GM23248 (cell line): ENCODE results near the gene DYNC1H1. TPM values are rescaled to one million over a fixed set of nuclear protein-coding genes. Genes with fewer than 3 reads are reported as not detected.
A peak's percentile ranks its signal among the peaks of the same experiment; 100 is the strongest.

Source experiments
- DNase-seq: peaks from one replicate; pipeline ENCODE4 v3.0.0-alpha.2; 2015
- H2AFZ ChIP-seq: fragments of 200-600 bp; sonication (generic); 2 replicates; pipeline ENCODE4 v1.6.1; 2016; ENCODE audit warnings: antibody characterized with exemption
- H3F3A ChIP-seq: fragments of 200-600 bp; sonication (generic); 2 replicates; pipeline ENCODE4 v1.6.1; 2016; ENCODE audit warnings: mild to moderate bottlenecking, antibody characterized with exemption, mixed run types; ENCODE audit not compliant: insufficient read depth
- H3K27ac ChIP-seq: fragments of 200-600 bp; sonication (generic); 2 replicates; pipeline ENCODE4 v1.5.1; 2016; ENCODE audit warnings: mild to moderate bottlenecking
- H3K27me3 ChIP-seq: fragments of 200-600 bp; sonication (generic); replicated peaks from 2 replicates; pipeline ENCODE4 v1.6.1; 2016; ENCODE audit warnings: mild to moderate bottlenecking; ENCODE audit not compliant: insufficient read depth
- H3K36me3 ChIP-seq: fragments of 200-600 bp; sonication (generic); 2 replicates; pipeline ENCODE4 v1.6.1; 2016; ENCODE audit warnings: low read depth, mild to moderate bottlenecking
- H3K4me1 ChIP-seq: fragments of 200-600 bp; sonication (generic); 2 replicates; pipeline ENCODE4 v1.6.1; 2016; ENCODE audit warnings: mild to moderate bottlenecking; ENCODE audit not compliant: insufficient read depth
- H3K4me2 ChIP-seq: fragments of 200-600 bp; sonication (generic); one replicate; pipeline ENCODE4 v1.6.1; 2016; ENCODE audit warnings: mild to moderate bottlenecking; ENCODE audit not compliant: unreplicated experiment
- H3K4me3 ChIP-seq: fragments of 200-600 bp; sonication (generic); 2 replicates; pipeline ENCODE4 v1.5.1; 2016; ENCODE audit warnings: mild to moderate bottlenecking
- H3K79me2 ChIP-seq: fragments of 200-600 bp; sonication (generic); 2 replicates; pipeline ENCODE4 v1.6.1; 2016; ENCODE audit warnings: mild to moderate bottlenecking; ENCODE audit not compliant: insufficient read depth
- H3K9ac ChIP-seq: fragments of 200-600 bp; sonication (generic); 2 replicates; pipeline ENCODE4 v1.6.1; 2016; ENCODE audit warnings: mild to moderate bottlenecking
- H3K9me2 ChIP-seq: fragments of 200-600 bp; sonication (generic); 2 replicates; pipeline ENCODE4 v1.6.1; 2016; ENCODE audit warnings: mixed run types, mild to moderate bottlenecking, moderate library complexity; ENCODE audit not compliant: insufficient read depth
- H3K9me3 ChIP-seq: fragments of 200-600 bp; sonication (generic); one replicate; pipeline ENCODE4 v1.6.1; 2017; ENCODE audit warnings: low read depth
- H4K20me1 ChIP-seq: fragments of 200-600 bp; sonication (generic); 2 replicates; pipeline ENCODE4 v1.6.0; 2016; ENCODE audit not compliant: insufficient read depth
- EZH2 ChIP-seq: fragments of 200-600 bp; sonication (generic); IDR thresholded peaks from 2 replicates; pipeline ENCODE4 v1.6.1; 2018; ENCODE audit warnings: antibody characterized with exemption, mild to moderate bottlenecking; ENCODE audit not compliant: insufficient read depth, poor library complexity, severe bottlenecking
- EZH2phosphoT487 ChIP-seq: fragments of 200-600 bp; sonication (generic); IDR thresholded peaks from 2 replicates; pipeline ENCODE4 v1.6.1; 2018; ENCODE audit warnings: antibody characterized with exemption, moderate library complexity, mild to moderate bottlenecking, low read depth; ENCODE audit not compliant: insufficient read depth
- WGBS, 2 experiments: methylation state at CpG; one replicate each; pipeline ENCODE4 v1.1.6; 2015 to 2017; ENCODE audit warnings: low lambda C conversion rate in 2 of 2, low coverage in 1 of 2; ENCODE audit errors: missing lambda C conversion rate in 2 of 2; 5-methylcytosine and 5-hydroxymethylcytosine counted together
- in situ Hi-C: fragments of 300-500 bp; cut with MboI; formaldehyde crosslinking; loops from 2 replicates; pipeline ENCODE4 v1.15.0; 2020
- polyA plus RNA-seq: library from polyadenylated mRNA; unstranded; fragments of >200 nt; fragmentation: Nextera tagmentation; extraction: Ambion mirVana; gene quantifications from 2 replicates; pipeline ENCODE4 v1.2.1, GENCODE V29; 2016
- total RNA-seq: library from RNA; depleted of rRNA; stranded (reverse); fragments of >200 nt; shearing (Covaris generic); gene quantifications from 2 replicates; pipeline ENCODE4 v1.2.3, GENCODE V29; 2014

Gene DYNC1H1
- total and polyA plus RNA-seq, 2 experiments from 2014 or later = 181 to 391 TPM

DNA sequence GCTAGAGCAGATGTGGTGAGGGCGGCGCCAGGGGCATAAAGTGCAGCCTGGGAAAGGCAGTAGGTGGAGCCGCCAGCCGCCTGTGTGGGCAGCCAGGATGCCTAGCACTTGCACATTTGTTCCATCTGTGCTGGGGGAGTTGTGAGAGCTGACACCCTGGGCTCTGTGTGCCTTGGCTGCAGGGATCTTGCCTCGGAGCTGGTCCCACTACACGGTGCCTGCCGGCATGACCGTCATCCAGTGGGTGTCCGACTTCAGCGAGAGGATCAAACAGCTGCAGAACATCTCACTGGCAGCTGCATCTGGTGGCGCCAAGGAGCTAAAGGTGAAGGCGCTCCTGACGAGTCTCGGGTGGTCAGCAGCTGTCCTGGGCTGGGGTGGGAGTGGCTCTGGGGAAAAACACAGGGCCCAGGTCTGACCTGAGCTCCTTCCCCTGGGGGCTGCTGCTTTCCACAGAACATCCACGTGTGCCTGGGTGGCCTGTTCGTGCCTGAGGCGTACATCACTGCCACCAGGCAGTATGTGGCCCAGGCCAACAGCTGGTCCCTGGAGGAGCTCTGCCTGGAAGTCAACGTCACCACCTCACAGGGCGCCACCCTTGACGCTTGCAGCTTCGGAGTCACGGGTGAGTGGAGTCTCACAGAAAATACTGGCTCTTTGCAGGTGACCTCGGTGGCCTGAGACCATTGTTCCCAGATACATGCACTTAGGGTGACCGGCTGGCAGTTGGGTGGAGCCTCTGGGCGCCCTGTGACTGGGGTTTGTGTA, 85.1 kb downstream of the DYNC1H1 start:
- in situ Hi-C loops = no loop called here
- Histone ChIP-seq H3K27ac (no peak overlapping the region), H3F3A (peaks cover 35% of the 10 kb centered on the region), H3K4me2 (no peak overlapping the region), H3K4me3 (no peak overlapping the region), H3K9me2 (no peaks in the 10 kb centered on the region), H3K9ac (no peak overlapping the region), H3K36me3 (peaks cover 72% of the 10 kb centered on the region), H3K9me3 (no peaks in the 10 kb centered on the region), H4K20me1 (no peaks in the 10 kb centered on the region), H3K27me3 (no peaks in the 10 kb centered on the region), H2AFZ (no peak overlapping the region), H3K4me1 (no peaks in the 10 kb centered on the region), H3K79me2 (no peaks in the 10 kb centered on the region)
- no peak for TF ChIP-seq EZH2phosphoT487
- TF ChIP-seq EZH2 = no peak
- DNase-seq = no peak
- 81 to 83% methylated on average over 25 of the region's 25 CpGs for WGBS, 2 experiments

DNA sequence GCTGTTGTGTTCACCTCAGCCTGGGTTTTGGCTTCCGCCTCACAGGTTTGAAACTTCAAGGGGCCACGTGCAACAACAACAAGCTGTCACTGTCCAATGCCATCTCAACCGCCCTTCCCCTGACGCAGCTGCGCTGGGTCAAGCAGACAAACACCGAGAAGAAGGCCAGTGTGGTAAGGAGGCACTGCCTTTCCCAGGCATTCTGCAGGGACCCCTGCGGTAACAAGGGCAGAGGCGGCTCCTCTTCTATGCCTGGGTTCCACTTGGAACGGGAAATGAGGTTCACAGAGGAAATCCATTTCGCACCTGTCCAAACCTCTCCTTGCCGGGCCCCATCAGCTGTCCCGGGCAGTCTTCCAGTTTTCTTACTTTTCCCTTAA, 85.6 kb downstream of the DYNC1H1 start:
- peaks cover 66% of the 10 kb centered on the region for H3K36me3 ChIP-seq
- no peak for DNase-seq
- H3K4me3 ChIP-seq = no peak overlapping the region
- H3K4me2 ChIP-seq = no peak overlapping the region
- peaks cover 35% of the 10 kb centered on the region for H3F3A ChIP-seq
- H3K9me3 ChIP-seq = no peaks in the 10 kb centered on the region
- H3K9me2 ChIP-seq = no peaks in the 10 kb centered on the region
- H3K79me2 ChIP-seq = no peaks in the 10 kb centered on the region
- 0 out of 2 replicates have a peak, but pooled peaks cover 1% of the 10 kb centered on the region for H3K4me1 ChIP-seq
- WGBS, 2 experiments = 94 to 96% methylated on average over 12 of the region's 12 CpGs
- no peak for TF ChIP-seq EZH2phosphoT487
- no peak for TF ChIP-seq EZH2
- no peak overlapping the region for H3K9ac ChIP-seq
- no peak overlapping the region for H3K27ac ChIP-seq
- no peaks in the 10 kb centered on the region for H4K20me1 ChIP-seq
- H2AFZ ChIP-seq = no peak overlapping the region
- H3K27me3 ChIP-seq = no peaks in the 10 kb centered on the region
- in situ Hi-C loops = no loop called here

DNA sequence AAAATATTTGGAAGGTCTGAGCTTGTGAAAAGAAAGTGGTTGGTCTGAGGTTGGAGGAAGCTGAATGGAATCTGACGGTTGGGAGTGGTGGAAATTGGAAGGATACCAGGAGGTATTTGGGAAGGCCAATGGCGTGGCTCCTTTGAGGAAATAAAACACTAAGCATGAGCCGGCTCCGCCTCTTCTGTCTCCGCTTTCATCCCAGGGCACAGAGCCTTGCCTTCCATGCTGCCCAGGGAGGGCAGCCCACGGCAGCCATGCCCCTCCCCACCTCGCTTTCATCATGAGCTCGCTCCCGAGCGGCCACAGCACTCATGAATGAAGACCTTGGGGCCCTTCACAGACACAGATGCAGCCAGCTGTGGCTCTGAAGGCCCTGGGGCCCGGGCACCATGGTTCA, 86.3 kb downstream of the DYNC1H1 start:
- no peaks in the 10 kb centered on the region for H3K9me2 ChIP-seq
- in situ Hi-C loops = no loop called here
- no peaks in the 10 kb centered on the region for H3K9me3 ChIP-seq
- DNase-seq = peak; percentile 60
- WGBS, 2 experiments = 64 to 75% methylated on average over 11 of the region's 11 CpGs
- H3K27ac ChIP-seq = no peak overlapping the region
- no peak overlapping the region for H3K4me2 ChIP-seq
- no peaks in the 10 kb centered on the region for H4K20me1 ChIP-seq
- no peak overlapping the region for H2AFZ ChIP-seq
- H3K79me2 ChIP-seq = no peaks in the 10 kb centered on the region
- H3F3A ChIP-seq = peaks cover 37% of the 10 kb centered on the region
- H3K4me3 ChIP-seq = no peak overlapping the region
- TF ChIP-seq EZH2phosphoT487 = no peak
- no peak for TF ChIP-seq EZH2
- peaks cover 6% of the 10 kb centered on the region; the same call in 1 of the 2 replicates for H3K4me1 ChIP-seq
- H3K27me3 ChIP-seq = no peaks in the 10 kb centered on the region
- H3K36me3 ChIP-seq = peaks cover 60% of the 10 kb centered on the region
- H3K9ac ChIP-seq = no peak overlapping the region

DNA sequence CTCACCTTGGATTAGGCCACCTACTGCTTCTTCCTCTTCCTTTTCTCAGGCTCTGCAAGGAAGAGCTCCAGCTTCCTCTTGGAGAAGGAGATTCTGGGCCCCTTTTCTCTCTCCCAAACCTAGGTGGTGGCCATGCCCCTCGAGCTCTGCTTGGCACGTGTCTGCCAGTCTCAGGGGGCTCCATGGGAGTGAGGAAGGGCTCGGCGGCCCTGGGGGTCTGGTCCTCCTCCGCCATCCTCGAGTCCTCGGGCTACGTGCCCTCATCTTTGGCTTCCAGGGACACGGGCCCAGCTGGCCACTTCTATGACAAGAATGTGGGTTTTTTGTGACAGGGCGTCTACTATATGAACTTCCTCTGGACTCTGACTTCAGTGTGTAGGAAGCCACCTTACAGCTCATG, 88.1 kb downstream of the DYNC1H1 start:
- in situ Hi-C loops = no loop called here
- Histone ChIP-seq H3K9me3 (no peaks in the 10 kb centered on the region), H3F3A (peaks cover 52% of the 10 kb centered on the region), H3K9me2 (no peaks in the 10 kb centered on the region), H3K9ac (no peak overlapping the region), H3K4me1 (peaks cover 10% of the 10 kb centered on the region; the same call in 1 of the 2 replicates), H3K4me3 (no peak overlapping the region), H3K36me3 (peaks cover 57% of the 10 kb centered on the region), H3K4me2 (no peak overlapping the region), H3K27me3 (no peaks in the 10 kb centered on the region), H3K79me2 (no peaks in the 10 kb centered on the region), H4K20me1 (no peaks in the 10 kb centered on the region), H2AFZ (no peak overlapping the region), H3K27ac (no peak overlapping the region)
- TF ChIP-seq EZH2phosphoT487 = no peak
- no peak for TF ChIP-seq EZH2
- WGBS, 2 experiments = 80 to 85% methylated on average over 10 of the region's 10 CpGs
- DNase-seq = no peak
